Measurements from ENCODE around the gene BHMT2.

The BHMT2 gene

GRCh38 chr5:79120221-79120620 is 50.7 kb downstream of the BHMT2 start:
- no peaks in the 10 kb centered on the region for H3K27me3 ChIP-seq (ENCODE audit: insufficient read depth, low read depth)
- no peak overlapping the region for H3K4me3 ChIP-seq (IDR thresholded peaks at IDR 0.05; ENCODE audit: insufficient read depth, low read depth, low read length)
- no peak for TF ChIP-seq CTCF (conservative IDR thresholded peaks at IDR 0.05; ENCODE audit: low read depth, low read length)
- H3K4me1 ChIP-seq (ENCODE audit: low read depth, poor library complexity, severe bottlenecking) = no peaks in the 10 kb centered on the region
- H2AFZ ChIP-seq (ENCODE audit: low read depth) = no peak overlapping the region
- H3K27ac ChIP-seq = no peak overlapping the region
- no peaks in the 10 kb centered on the region for H3K79me2 ChIP-seq (ENCODE audit: insufficient read depth, low read depth)
- H3K9ac ChIP-seq = no peak overlapping the region
- H4K20me1 ChIP-seq (ENCODE audit: insufficient read depth) = no peaks in the 10 kb centered on the region
- H3K36me3 ChIP-seq (ENCODE audit: insufficient read depth) = no peaks in the 10 kb centered on the region
- H3K4me2 ChIP-seq = no peak overlapping the region

GRCh38 chr5:79122973-79123372 is 53.4 kb downstream of the BHMT2 start:
- Histone ChIP-seq H3K36me3 (ENCODE audit: insufficient read depth) (no peaks in the 10 kb centered on the region), H3K4me3 (IDR thresholded peaks at IDR 0.05; ENCODE audit: insufficient read depth, low read depth, low read length) (no peak overlapping the region), H3K79me2 (ENCODE audit: insufficient read depth, low read depth) (no peaks in the 10 kb centered on the region), H3K9ac (no peak overlapping the region), H3K4me1 (ENCODE audit: low read depth, poor library complexity, severe bottlenecking) (no peaks in the 10 kb centered on the region), H3K27ac (no peak overlapping the region), H4K20me1 (ENCODE audit: insufficient read depth) (no peaks in the 10 kb centered on the region), H2AFZ (ENCODE audit: low read depth) (no peak overlapping the region), H3K4me2 (no peak overlapping the region), H3K27me3 (ENCODE audit: insufficient read depth, low read depth) (no peaks in the 10 kb centered on the region)
- no peak for TF ChIP-seq CTCF (conservative IDR thresholded peaks at IDR 0.05; ENCODE audit: low read depth, low read length)

- H3K9ac ChIP-seq = no peak overlapping the region
- no peaks in the 10 kb centered on the region for H4K20me1 ChIP-seq (ENCODE audit: insufficient read depth)
- H2AFZ ChIP-seq (ENCODE audit: low read depth) = no peak overlapping the region
- H3K4me1 ChIP-seq (ENCODE audit: low read depth, poor library complexity, severe bottlenecking) = no peaks in the 10 kb centered on the region
- H3K79me2 ChIP-seq (ENCODE audit: insufficient read depth, low read depth) = no peaks in the 10 kb centered on the region
- no peak overlapping the region for H3K27ac ChIP-seq
- H3K36me3 ChIP-seq (ENCODE audit: insufficient read depth) = no peaks in the 10 kb centered on the region
- no peak for TF ChIP-seq CTCF (conservative IDR thresholded peaks at IDR 0.05; ENCODE audit: low read depth, low read length)
- no peaks in the 10 kb centered on the region for H3K27me3 ChIP-seq (ENCODE audit: insufficient read depth, low read depth)
- no peak overlapping the region for H3K4me3 ChIP-seq (IDR thresholded peaks at IDR 0.05; ENCODE audit: insufficient read depth, low read depth, low read length)
- no peak overlapping the region for H3K4me2 ChIP-seq
Measured at GRCh38 chr5:79124607-79125006, 55.0 kb downstream of the BHMT2 start.

GRCh38 chr5:79130781-79131180 is 61.2 kb downstream of the BHMT2 start:
- no peak overlapping the region for H3K4me3 ChIP-seq (IDR thresholded peaks at IDR 0.05; ENCODE audit: insufficient read depth, low read depth, low read length)
- H3K27me3 ChIP-seq (ENCODE audit: insufficient read depth, low read depth) = no peaks in the 10 kb centered on the region
- H3K9ac ChIP-seq = no peak overlapping the region
- H3K27ac ChIP-seq = no peak overlapping the region
- H3K36me3 ChIP-seq (ENCODE audit: insufficient read depth) = no peaks in the 10 kb centered on the region
- H3K4me1 ChIP-seq (ENCODE audit: low read depth, poor library complexity, severe bottlenecking) = peaks cover 34% of the 10 kb centered on the region
- no peak for TF ChIP-seq CTCF (conservative IDR thresholded peaks at IDR 0.05; ENCODE audit: low read depth, low read length)
- H4K20me1 ChIP-seq (ENCODE audit: insufficient read depth) = no peaks in the 10 kb centered on the region
- H2AFZ ChIP-seq (ENCODE audit: low read depth) = no peak overlapping the region
- no peaks in the 10 kb centered on the region for H3K79me2 ChIP-seq (ENCODE audit: insufficient read depth, low read depth)
- H3K4me2 ChIP-seq = no peak overlapping the region
